Transverse colon (tissue), 4 donors: Measurements from ENCODE around the gene SHISA9. TPM values are rescaled to one million over a fixed set of nuclear protein-coding genes. Genes with fewer than 3 reads are reported as not detected.

Source experiments
- DNase-seq: peaks from one replicate; pipeline ENCODE4 v3.0.0-alpha.2; 2019
- H3K27ac ChIP-seq, 4 donors: fragments of 200-600 bp; sonication (generic); 2 replicates each; pipeline ENCODE4 v1.5.1; 2016 to 2018; ENCODE audit warnings: inconsistent platforms in 4 of 4
- H3K27me3 ChIP-seq: fragments of 200-600 bp; sonication (generic); 2 replicates; pipeline ENCODE4 v1.5.1; 2017; ENCODE audit warnings: inconsistent platforms
- H3K36me3 ChIP-seq, 4 donors: fragments of 200-600 bp; sonication (generic); 2 replicates each; pipeline ENCODE4 v1.5.1; 2017 to 2019; ENCODE audit warnings: inconsistent platforms in 4 of 4
- H3K4me1 ChIP-seq, 4 donors: fragments of 200-600 bp; sonication (generic); 2 replicates each; pipeline ENCODE4 v1.5.1; 2017 to 2020; ENCODE audit warnings: inconsistent platforms in 4 of 4
- H3K4me3 ChIP-seq, 4 donors: fragments of 200-600 bp; sonication (generic); 1 replicate in 1 of 4; 2 replicates in 3 of 4; pipeline versions ENCODE4 v1.5.1 to v1.6.1; 2017 to 2019; ENCODE audit warnings: inconsistent platforms in 4 of 4
- H3K9me3 ChIP-seq, 2 donors: fragments of 200-600 bp; sonication (generic); 2 replicates each; pipeline ENCODE4 v1.5.1; 2017 to 2019; ENCODE audit warnings: inconsistent platforms in 2 of 2
- CTCF ChIP-seq, 5 experiments: fragments of 200-600 bp in 3 of 5; fragments of 450-650 bp in 2 of 5; sonication (generic) in 3 of 5; IDR thresholded peaks; 1 replicate in 2 of 5; 2 replicates in 3 of 5; pipeline ENCODE4 v1.5.1; 2016 to 2017; ENCODE audit warnings: antibody characterized with exemption in 5 of 5, inconsistent platforms in 3 of 5, mild to moderate bottlenecking in 2 of 5, moderate library complexity in 1 of 5
- EP300 ChIP-seq: sonication (generic); formaldehyde crosslinking; IDR thresholded peaks from one replicate; pipeline ENCODE4 v1.6.1; 2017; ENCODE audit warnings: antibody characterized with exemption, low read depth
- POLR2A ChIP-seq: fragments of 450-650 bp; IDR thresholded peaks from one replicate; pipeline ENCODE4 v1.6.1; 2016; ENCODE audit warnings: antibody characterized with exemption, mild to moderate bottlenecking, moderate library complexity
- POLR2AphosphoS5 ChIP-seq, 3 donors: sonication (generic); formaldehyde crosslinking; IDR thresholded peaks; one replicate each; pipeline ENCODE4 v1.6.1; 2016; ENCODE audit warnings: antibody characterized with exemption in 3 of 3
- WGBS, 2 donors: methylation state at CpG; one replicate each; pipeline ENCODE4 v1.1.5; 2018; ENCODE audit warnings: low coverage in 1 of 2; 5-methylcytosine and 5-hydroxymethylcytosine counted together
- in situ Hi-C, 4 donors: fragments of 200-750 bp; cut with MboI; loops; one replicate each; pipeline versions ENCODE4 v1.15.0 to v1.15.1; 2017; ENCODE audit warnings: low sequenced_read_pairs in 3 of 4, low pct_ligation_motif_present in 1 of 4, low pct_unique_long_range_greater_than_20kb in 1 of 4
- intact Hi-C: fragments of 100-400 bp; cut with DNase I; formaldehyde crosslinking; loops from one replicate; pipeline ENCODE4 v1.15.1; 2023; ENCODE audit warnings: low total_unique reads
- total RNA-seq, 4 donors: library from RNA; depleted of rRNA; stranded (reverse); fragments of >200 nt; gene quantifications; one replicate each; pipeline ENCODE4 v1.1.0, GENCODE V29; 2016

The SHISA9 gene
- total RNA-seq, 4 donors from 2014 or later = 1.3 to 37.6 (median 2.1) TPM

GRCh38 chr16:13150181-13150885, 248.9 kb downstream of the SHISA9 start:
- WGBS, 2 donors = 68 to 74% methylated on average over 2 to 4 of the region's 4 CpGs
- no peaks in the 10 kb centered on the region for H3K27me3 ChIP-seq
- TF ChIP-seq POLR2AphosphoS5 (IDR thresholded peaks at IDR 0.05) = no peak
- no peak for TF ChIP-seq CTCF (IDR thresholded peaks at IDR 0.05)
- TF ChIP-seq EP300 = no peak
- TF ChIP-seq POLR2A = no peak
- H3K9me3 ChIP-seq = no peaks in the 10 kb centered on the region
- H3K4me1 ChIP-seq = no peaks in the 10 kb centered on the region
- DNase-seq = no peak
- no peaks in the 10 kb centered on the region for H3K36me3 ChIP-seq
- intact Hi-C loops (no loop called here), in situ Hi-C loops (no loop called here)
- H3K27ac ChIP-seq = no peak overlapping the region
- no peak overlapping the region for H3K4me3 ChIP-seq

- intact Hi-C loops = no loop called here
- Histone ChIP-seq H3K27ac (no peak overlapping the region), H3K4me1 (no peaks in the 10 kb centered on the region), H3K27me3 (no peaks in the 10 kb centered on the region), H3K4me3 (no peak overlapping the region), H3K36me3 (no peaks in the 10 kb centered on the region), H3K9me3 (no peaks in the 10 kb centered on the region)
- TF ChIP-seq POLR2AphosphoS5 (IDR thresholded peaks at IDR 0.05) (no peak), EP300 (no peak), CTCF (IDR thresholded peaks at IDR 0.05) (no peak), POLR2A (no peak)
- no peak for DNase-seq
- in situ Hi-C loops = no loop called here
- 31 to 57% methylated on average over 2 to 4 of the region's 4 CpGs for WGBS, 2 donors
Observed at GRCh38 chr16:13153696-13154095, 252.3 kb downstream of the SHISA9 start.

GRCh38 chr16:13154799-13155198, 253.4 kb downstream of the SHISA9 start:
- no peaks in the 10 kb centered on the region for H3K36me3 ChIP-seq
- DNase-seq = no peak
- TF ChIP-seq POLR2AphosphoS5 (IDR thresholded peaks at IDR 0.05) (no peak), CTCF (IDR thresholded peaks at IDR 0.05) (no peak), EP300 (no peak), POLR2A (no peak)
- in situ Hi-C loops = no loop called here
- H3K27ac ChIP-seq = no peak overlapping the region
- 71 to 72% methylated on average over 2 of the region's 2 CpGs for WGBS, 2 donors
- no peaks in the 10 kb centered on the region for H3K27me3 ChIP-seq
- no peaks in the 10 kb centered on the region for H3K9me3 ChIP-seq
- H3K4me3 ChIP-seq = no peak overlapping the region
- intact Hi-C loops = no loop called here
- no peaks in the 10 kb centered on the region for H3K4me1 ChIP-seq

- Histone ChIP-seq H3K4me1 (no peaks in the 10 kb centered on the region), H3K27me3 (no peaks in the 10 kb centered on the region), H3K9me3 (no peaks in the 10 kb centered on the region), H3K36me3 (no peaks in the 10 kb centered on the region), H3K27ac (no peak overlapping the region), H3K4me3 (no peak overlapping the region)
- WGBS, 2 donors = 45% methylated on average over 2 of the region's 2 CpGs; no CpG with 5 or more reads in 1 of the 2 donors
- intact Hi-C loops = no loop called here
- DNase-seq = no peak
- TF ChIP-seq EP300 (no peak), POLR2A (no peak), CTCF (IDR thresholded peaks at IDR 0.05) (no peak), POLR2AphosphoS5 (IDR thresholded peaks at IDR 0.05) (no peak)
- in situ Hi-C loops = no loop called here
Observed at GRCh38 chr16:13155377-13155776, 254.0 kb downstream of the SHISA9 start.
